Ramos (cell line): ENCODE results near the gene LKAAEAR1.

Source experiments
- in situ Hi-C: fragments of 300-500 bp; cut with MboI; formaldehyde crosslinking; loops from one replicate; pipeline ENCODE4 v1.14.3; 2022; ENCODE audit warnings: low sequenced_read_pairs; ENCODE audit not compliant: unreplicated experiment

Gene LKAAEAR1

GRCh38 chr20:64069209-64069613 is 15.0 kb downstream of the LKAAEAR1 start:
- in situ Hi-C loops: no loop called here

GRCh38 chr20:64068386-64069208 is 15.6 kb downstream of the LKAAEAR1 start:
- in situ Hi-C loops: no loop called here

DNA sequence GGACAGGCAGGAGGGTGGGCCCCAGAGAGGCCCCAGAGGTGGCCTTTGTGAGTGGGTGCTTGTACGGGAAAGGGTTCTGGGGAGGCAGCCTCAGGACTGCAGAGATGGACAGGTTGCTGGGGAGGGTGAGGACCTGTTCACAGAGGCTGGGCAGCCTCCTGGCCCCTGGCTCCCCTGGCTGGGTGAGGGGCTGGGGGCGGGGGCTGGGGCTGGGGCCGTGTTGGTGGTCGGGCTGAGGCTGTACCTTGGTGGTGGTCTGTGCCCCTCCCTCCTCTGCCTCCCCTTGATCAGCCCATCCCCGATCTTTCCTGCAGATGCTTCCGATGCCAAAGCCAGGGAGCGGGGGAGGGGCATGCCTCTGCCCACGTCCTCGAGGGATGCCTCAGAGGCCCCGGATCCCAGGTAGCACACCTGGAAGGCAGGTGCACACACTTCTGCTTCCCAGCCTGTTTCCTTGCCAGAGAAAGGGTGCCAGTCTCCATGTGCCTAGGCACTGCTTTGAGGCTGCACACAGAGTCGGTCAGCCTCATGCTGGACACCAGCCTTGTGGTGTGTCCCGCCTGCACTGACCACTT is 16.4 kb downstream of the LKAAEAR1 start:
- in situ Hi-C loops: no loop called here

GRCh38 chr20:64067005-64067632 is 17.1 kb downstream of the LKAAEAR1 start:
- in situ Hi-C loops: no loop called here

- in situ Hi-C loops: no loop called here
These were observed 18.2 kb downstream of the LKAAEAR1 start for GRCh38 chr20:64065974-64066343.

GRCh38 chr20:64065062-64065973 is 18.9 kb downstream of the LKAAEAR1 start:
- in situ Hi-C loops: no loop called here

DNA sequence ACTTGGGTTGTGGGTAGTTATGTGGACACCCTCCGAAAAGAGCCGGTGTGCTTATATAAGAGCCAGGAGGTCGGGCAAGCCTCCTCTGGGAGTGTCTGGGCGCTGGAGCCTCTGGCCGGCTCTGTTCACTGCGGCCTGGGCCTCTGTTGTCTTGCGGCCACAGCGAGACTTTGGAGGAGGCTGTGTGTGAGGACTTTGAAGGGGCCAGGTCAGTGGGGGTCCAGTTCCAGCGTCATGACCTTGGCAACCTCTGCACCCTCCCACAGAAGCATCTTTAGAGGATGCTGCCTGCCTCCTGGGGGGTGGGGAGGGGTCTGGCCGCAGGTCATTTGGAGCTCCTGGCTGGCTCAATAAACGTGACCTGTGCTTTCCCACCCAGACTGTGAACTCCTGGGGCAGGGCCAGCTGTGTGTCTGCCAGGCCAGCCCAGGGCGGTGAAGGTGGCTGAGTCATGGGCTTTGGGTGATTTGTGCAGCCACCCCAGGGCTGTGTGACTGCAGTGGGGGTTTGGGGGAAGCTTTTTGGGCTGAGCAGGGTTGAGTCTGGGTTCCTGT is 20.0 kb downstream of the LKAAEAR1 start:
- in situ Hi-C loops: no loop called here

GRCh38 chr20:64063389-64064144 is 20.6 kb downstream of the LKAAEAR1 start:
- in situ Hi-C loops: no loop called here

GRCh38 chr20:64062596-64063388 is 21.4 kb downstream of the LKAAEAR1 start, which contains the start of gene TCEA2:
TCEA2 (plus strand) TSS chr20:64063198; CDS start chr20:64063313, 115 bp downstream.
- in situ Hi-C loops: no loop called here

DNA sequence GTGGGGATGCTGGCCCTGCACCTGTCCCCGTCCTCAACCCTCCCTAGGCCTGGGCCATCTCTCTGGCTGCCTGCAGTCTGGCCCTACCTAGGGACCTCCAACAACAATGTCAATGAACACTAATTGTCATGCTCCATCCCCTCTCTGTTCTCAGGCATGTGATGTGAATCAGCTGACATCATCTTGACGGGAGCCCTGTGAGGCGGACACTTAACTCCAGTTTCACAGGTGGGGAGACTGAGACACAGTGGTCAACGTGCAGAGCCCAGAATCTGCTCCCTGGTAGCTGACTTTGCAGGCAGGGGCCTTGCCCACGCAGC is 22.0 kb downstream of the LKAAEAR1 start:
- in situ Hi-C loops: no loop called here

DNA sequence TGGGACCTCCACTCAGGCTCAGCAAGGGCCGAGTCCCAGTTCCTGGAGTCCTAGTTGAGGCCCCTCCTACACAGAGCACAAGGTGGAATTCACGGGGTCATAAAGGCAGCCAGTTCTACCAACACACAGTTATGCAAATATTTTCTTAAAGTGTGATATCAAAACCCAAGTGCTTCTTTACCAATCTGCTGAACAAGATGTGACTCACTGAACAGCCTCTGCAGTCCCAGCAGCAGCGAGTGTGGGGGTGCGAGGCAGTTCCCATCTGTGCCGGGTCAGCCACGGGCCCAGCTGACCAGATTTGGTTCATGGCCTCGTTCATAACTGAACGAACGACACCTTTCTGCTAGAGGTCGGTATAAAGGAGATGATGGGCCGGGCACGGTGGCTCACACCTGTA is 25.7 kb downstream of the LKAAEAR1 start:
- in situ Hi-C loops: no loop called here

DNA sequence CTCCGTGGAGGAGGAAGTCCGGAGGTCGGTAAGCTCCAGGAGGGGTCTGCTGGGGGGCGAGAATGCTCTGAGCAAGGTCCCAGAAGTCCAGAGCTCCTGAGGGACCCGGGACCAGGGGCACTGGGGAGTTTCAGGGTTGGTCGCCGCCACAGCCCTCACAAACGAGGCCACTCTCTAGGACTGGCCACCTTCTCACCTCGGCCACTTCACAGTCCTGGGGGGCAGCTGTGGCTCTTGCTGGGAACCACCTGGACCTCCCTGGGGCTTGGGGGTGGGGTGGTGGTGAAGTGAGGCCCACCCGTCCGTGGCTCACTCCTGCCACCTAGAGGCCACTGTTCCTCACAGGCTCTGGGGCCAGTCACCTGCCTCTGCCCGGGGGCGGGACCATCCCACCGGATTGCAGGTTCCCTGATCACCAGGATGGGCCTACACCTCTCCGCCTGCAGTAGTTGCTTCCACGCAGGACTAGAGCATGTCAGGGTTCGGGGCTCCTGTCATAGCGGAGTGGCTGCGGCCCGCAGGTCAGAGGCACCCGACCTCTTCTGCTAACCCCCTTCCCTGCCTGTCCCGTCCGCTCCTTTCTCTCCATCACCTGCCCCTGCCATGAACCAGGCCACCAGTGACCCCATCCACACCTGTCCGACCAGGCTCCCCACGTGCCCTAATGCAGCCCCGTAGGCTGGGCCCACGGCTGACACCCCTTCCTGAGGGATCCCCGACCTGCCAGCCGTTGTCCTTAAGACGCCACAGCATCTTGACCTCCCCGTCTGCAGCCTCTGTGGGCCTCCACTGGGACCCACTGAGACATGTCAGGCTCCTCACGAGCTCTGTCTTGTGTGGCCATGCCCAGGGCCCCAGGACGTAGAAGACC is 26.3 kb downstream of the LKAAEAR1 start:
- in situ Hi-C loops: no loop called here

DNA sequence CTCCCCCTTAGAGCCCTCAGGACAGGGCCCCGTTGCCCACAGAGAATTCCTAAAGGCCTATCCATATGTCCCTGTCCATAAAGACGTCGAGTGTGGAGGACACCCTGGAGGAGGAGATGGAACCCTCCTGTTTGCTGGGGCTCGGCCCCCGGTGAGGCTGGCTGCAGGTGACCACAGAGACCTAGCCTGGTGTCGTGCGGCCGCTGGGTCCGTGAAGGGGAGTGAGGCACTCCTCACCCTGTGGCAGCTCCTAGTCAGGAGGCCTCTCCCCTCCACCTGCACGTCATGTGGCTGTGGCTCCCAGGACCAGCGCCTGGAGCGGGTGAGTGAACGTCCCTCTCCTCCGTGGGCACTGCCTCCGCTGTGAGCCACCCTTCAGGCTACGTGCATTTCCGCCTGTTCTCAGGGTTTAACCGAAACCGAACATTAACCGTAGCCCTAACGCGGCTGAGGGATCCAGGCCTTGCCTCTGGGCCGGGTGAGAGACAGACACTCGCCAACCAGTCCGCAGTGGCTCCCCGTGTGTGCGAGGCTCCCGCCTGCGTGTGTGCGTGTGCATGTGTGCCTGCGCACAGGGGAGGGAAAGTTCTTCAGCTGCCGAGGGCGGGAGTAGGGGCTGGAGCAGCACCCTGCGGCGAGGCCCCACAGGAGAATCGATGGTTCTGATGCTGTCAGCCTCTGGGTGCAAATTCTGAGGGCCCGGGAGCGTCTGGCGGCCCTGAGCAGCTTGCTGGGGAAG is 27.1 kb downstream of the LKAAEAR1 start:
- in situ Hi-C loops: no loop called here

DNA sequence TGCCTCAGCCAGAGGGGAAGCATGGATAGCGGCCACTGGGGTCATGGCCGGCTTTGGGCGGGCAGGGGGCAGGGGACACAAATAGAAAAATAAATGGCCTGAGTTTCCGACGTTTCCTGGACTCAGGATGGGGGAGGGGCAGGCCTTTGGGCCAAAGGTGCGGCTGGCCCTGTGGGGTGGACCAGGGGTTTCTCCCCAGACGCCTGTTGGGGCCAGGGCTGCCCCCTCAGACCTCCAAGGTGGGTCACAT is 27.6 kb downstream of the LKAAEAR1 start:
- in situ Hi-C loops: no loop called here

GRCh38 chr20:64055893-64056638 is 28.1 kb downstream of the LKAAEAR1 start:
- in situ Hi-C loops: no loop called here

GRCh38 chr20:64055396-64055892 is 28.8 kb downstream of the LKAAEAR1 start:
- in situ Hi-C loops: no loop called here
